ENCODE data around the gene ACAT1. TPM values are rescaled to one million over a fixed set of nuclear protein-coding genes. Genes with fewer than 3 reads are reported as not detected.

ACAT1 gene
- total RNA-seq, result 94.6 and 127 TPM in 2 replicates

DNA sequence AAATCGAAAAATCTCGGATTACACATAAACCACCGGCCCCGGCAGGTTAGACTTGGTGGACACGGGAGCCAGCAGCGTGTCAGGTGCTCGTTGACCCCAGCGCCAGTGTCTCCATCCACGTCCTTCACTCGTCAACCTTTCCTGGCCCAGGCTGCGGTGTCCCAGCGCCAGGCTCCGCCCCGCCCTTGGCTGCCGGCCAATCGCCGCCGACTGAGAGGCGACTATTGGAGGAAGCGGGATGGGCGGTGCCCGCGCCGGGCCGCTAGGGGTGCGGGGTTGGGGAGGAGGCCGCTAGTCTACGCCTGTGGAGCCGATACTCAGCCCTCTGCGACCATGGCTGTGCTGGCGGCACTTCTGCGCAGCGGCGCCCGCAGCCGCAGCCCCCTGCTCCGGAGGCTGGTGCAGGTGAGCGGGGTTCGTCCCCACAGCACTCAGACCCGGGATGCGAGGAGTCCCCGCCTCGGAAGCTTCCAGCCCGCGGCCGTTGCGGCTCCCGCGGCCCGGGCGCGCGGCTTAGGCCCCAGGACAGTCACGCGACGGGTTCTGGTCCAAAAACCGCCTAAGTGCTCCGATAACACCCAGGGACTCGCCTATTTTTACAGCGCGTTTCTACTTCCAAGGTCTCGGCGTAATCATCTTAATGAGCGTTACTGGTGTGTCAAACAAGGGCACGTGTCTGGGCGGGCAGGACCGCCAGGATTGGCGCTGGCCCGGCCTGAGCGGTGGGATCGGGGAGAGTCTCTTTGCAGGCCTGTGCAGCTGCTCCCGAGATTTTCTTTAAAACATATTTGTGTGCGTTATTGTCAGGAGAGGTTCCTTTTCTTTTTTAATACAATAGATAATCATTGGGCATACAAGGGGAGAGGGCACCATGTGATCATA is at the start of gene ACAT1:
Gene ACAT1, plus strand, starts transcription at position 294 of the 882 bp plus-strand sequence. Its CDS starts 40 bp downstream, at position 334.

Other genes starting within 250 kb of the ACAT1 start
- not detected in 2 replicates for gene RAB39A, start 193.1 kb upstream of the ACAT1 start, total RNA-seq
- gene CUL5, start 112.7 kb upstream of the ACAT1 start, total RNA-seq, result 14.6 and 18.3 TPM in 2 replicates
- 8.1 and 8.7 TPM in 2 replicates for gene NPAT, start 101.1 kb downstream of the ACAT1 start, total RNA-seq
- gene ATM, start 101.5 kb downstream of the ACAT1 start, total RNA-seq, result 50.2 and 56.4 TPM in 2 replicates